DMS53 (cell line): Measurements from ENCODE around the gene DDI1.

Source experiments
- DNase-seq: peaks from one replicate; lab custom pipeline; 2025; lab: John Stamatoyannopoulos, UW

The DDI1 gene

GRCh38 chr11:104036588-104036987 is at the start of gene DDI1:
Gene DDI1 (plus strand): TSS chr11:104036640. CDS start chr11:104036823, 183 bp downstream.
- DNase-seq: peak; percentile 12

GRCh38 chr11:103987629-103988594 is 48.5 kb upstream of the DDI1 start:
- DNase-seq: peak; percentile 74

GRCh38 chr11:103988595-103988969 is 47.9 kb upstream of the DDI1 start:
- peak; percentile 75 for DNase-seq

GRCh38 chr11:103993507-103993906 is 42.9 kb upstream of the DDI1 start:
- no peak for DNase-seq

GRCh38 chr11:103994094-103994493 is 42.3 kb upstream of the DDI1 start:
- no peak for DNase-seq

- DNase-seq: no peak
Measured at GRCh38 chr11:103994518-103994917, 41.9 kb upstream of the DDI1 start.

- no peak for DNase-seq
Measured at GRCh38 chr11:103995896-103996295, 40.5 kb upstream of the DDI1 start.

GRCh38 chr11:103997082-103997481 is 39.4 kb upstream of the DDI1 start:
- DNase-seq: no peak

GRCh38 chr11:103998826-103999508 is 37.5 kb upstream of the DDI1 start:
- no peak for DNase-seq

GRCh38 chr11:104000798-104001197 is 35.6 kb upstream of the DDI1 start:
- DNase-seq: no peak

- DNase-seq: no peak
Measured at GRCh38 chr11:104001561-104002056, 34.8 kb upstream of the DDI1 start.

GRCh38 chr11:104003491-104003890 is 32.9 kb upstream of the DDI1 start:
- no peak for DNase-seq

- DNase-seq: no peak
Measured at GRCh38 chr11:104005234-104005855, 31.1 kb upstream of the DDI1 start.

- DNase-seq: no peak
Measured at GRCh38 chr11:104009744-104010143, 26.7 kb upstream of the DDI1 start.

- no peak for DNase-seq
Measured at GRCh38 chr11:104011044-104011443, 25.4 kb upstream of the DDI1 start.

- no peak for DNase-seq
Measured at GRCh38 chr11:104015649-104016415, 20.6 kb upstream of the DDI1 start.

- no peak for DNase-seq
Measured at GRCh38 chr11:104024572-104024971, 11.9 kb upstream of the DDI1 start.

GRCh38 chr11:104028476-104029263 is 7.8 kb upstream of the DDI1 start:
- DNase-seq: no peak

GRCh38 chr11:104033134-104033533 is 3.3 kb upstream of the DDI1 start:
- DNase-seq: peak; percentile 74

- no peak for DNase-seq
Measured at GRCh38 chr11:104033561-104033960, 2.9 kb upstream of the DDI1 start.

GRCh38 chr11:104036995-104037394 is 555 bp downstream of the DDI1 start:
- DNase-seq: no peak
